WTC11 (cell line): ENCODE measurements around the gene RASD1. TPM values are rescaled to one million over a fixed set of nuclear protein-coding genes. Genes with fewer than 3 reads are reported as not detected.

Experiments
- ATAC-seq: fragments of 200-7000 bp; cut with Tn5 transposase; 2 replicates; pipeline ENCODE4 v1.10.0; 2021; ENCODE audit warnings: mild to moderate bottlenecking, moderate library complexity
- CTCF ChIA-PET: fragments of 300-600 bp; sonication (Branson Sonifier 250); formaldehyde crosslinking; loops from one replicate; lab custom pipeline; 2021; ENCODE audit warnings: antibody characterized with exemption; lab: Charles Lee
- POLR2A ChIA-PET: fragments of 350-600 bp; sonication (Branson Sonifier 250); formaldehyde crosslinking; loops from one replicate; lab custom pipeline; 2021; ENCODE audit warnings: antibody characterized with exemption; lab: Charles Lee
- DNase-seq: peaks from one replicate; pipeline ENCODE4 v3.0.0; 2021; ENCODE audit warnings: low spot score
- H3K27ac Mint-ChIP-seq: 2 replicates; pipeline ENCODE4 v1.8.0; 2021; ENCODE audit warnings: mixed read lengths
- H3K27me3 Mint-ChIP-seq: 2 replicates; pipeline ENCODE4 v1.8.0; 2021; ENCODE audit warnings: low read depth, mild to moderate bottlenecking, moderate library complexity, mixed read lengths
- H3K36me3 Mint-ChIP-seq: 2 replicates; pipeline ENCODE4 v1.8.0; 2021; ENCODE audit warnings: mixed read lengths
- H3K4me1 Mint-ChIP-seq: 2 replicates; pipeline ENCODE4 v1.8.0; 2022; ENCODE audit warnings: mixed read lengths
- H3K4me3 Mint-ChIP-seq: 2 replicates; pipeline ENCODE4 v1.8.0; 2021; ENCODE audit warnings: mild to moderate bottlenecking, moderate library complexity, mixed read lengths
- H3K9me3 Mint-ChIP-seq: 2 replicates; pipeline ENCODE4 v1.8.0; 2021; ENCODE audit warnings: mixed read lengths
- ATF1 ChIP-seq: sonication (generic); formaldehyde crosslinking; IDR thresholded peaks from 2 replicates; pipeline ENCODE4 v1.8.1; 2023; ENCODE audit warnings: mild to moderate bottlenecking, moderate library complexity, missing genetic modification reagents
- CREM ChIP-seq: sonication (generic); formaldehyde crosslinking; IDR thresholded peaks from 2 replicates; pipeline ENCODE4 v1.8.1; 2022; ENCODE audit warnings: mild to moderate bottlenecking, missing genetic modification reagents, moderate library complexity
- ELF4 ChIP-seq: sonication (generic); formaldehyde crosslinking; IDR thresholded peaks from 2 replicates; pipeline ENCODE4 v1.8.1; 2022; ENCODE audit warnings: low read depth, mild to moderate bottlenecking, moderate library complexity, missing genetic modification reagents
- ERG ChIP-seq: fragments of 250-450 bp; sonication (Bioruptor Pico); IDR thresholded peaks from 2 replicates; pipeline ENCODE4 v1.8.0; 2021; ENCODE audit warnings: mild to moderate bottlenecking
- ESRRA ChIP-seq: sonication (generic); formaldehyde crosslinking; IDR thresholded peaks from 2 replicates; pipeline ENCODE4 v1.8.1; 2022; ENCODE audit warnings: mild to moderate bottlenecking, missing genetic modification reagents, borderline replicate concordance
- HMGXB4 ChIP-seq: sonication (generic); formaldehyde crosslinking; IDR thresholded peaks from 2 replicates; pipeline ENCODE4 v1.8.1; 2023; ENCODE audit warnings: mild to moderate bottlenecking, moderate library complexity, missing genetic modification reagents
- JUN ChIP-seq: sonication (generic); formaldehyde crosslinking; IDR thresholded peaks from 2 replicates; pipeline ENCODE4 v1.8.0; 2023; ENCODE audit warnings: mild to moderate bottlenecking, missing genetic modification reagents
- MLX ChIP-seq: sonication (generic); formaldehyde crosslinking; IDR thresholded peaks from 2 replicates; pipeline ENCODE4 v1.8.1; 2023; ENCODE audit warnings: mild to moderate bottlenecking, missing genetic modification reagents, moderate library complexity
- MXD4 ChIP-seq: fragments of 250-450 bp; sonication (Bioruptor Pico); IDR thresholded peaks from 2 replicates; pipeline ENCODE4 v1.8.0; 2021; ENCODE audit warnings: mild to moderate bottlenecking, moderate library complexity, borderline replicate concordance
- MYBL2 ChIP-seq: sonication (generic); formaldehyde crosslinking; IDR thresholded peaks from 2 replicates; pipeline ENCODE4 v1.8.1; 2023; ENCODE audit warnings: mild to moderate bottlenecking, moderate library complexity, missing genetic modification reagents
- NFATC4 ChIP-seq: fragments of 250-450 bp; sonication (Bioruptor Pico); IDR thresholded peaks from 2 replicates; pipeline ENCODE4 v1.9.0; 2021; ENCODE audit warnings: mild to moderate bottlenecking
- NFYB ChIP-seq: sonication (generic); formaldehyde crosslinking; conservative IDR thresholded peaks from 2 replicates; pipeline ENCODE4 v1.8.0; 2022; ENCODE audit warnings: low read depth, missing genetic modification reagents
- NR3C1 ChIP-seq: sonication (generic); formaldehyde crosslinking; conservative IDR thresholded peaks from 2 replicates; pipeline ENCODE4 v1.8.1; 2023; ENCODE audit warnings: low read depth, mild to moderate bottlenecking, missing genetic modification reagents
- SMAD4 ChIP-seq: sonication (generic); formaldehyde crosslinking; IDR thresholded peaks from 2 replicates; pipeline ENCODE4 v1.8.0; 2022; ENCODE audit warnings: mild to moderate bottlenecking, missing genetic modification reagents
- STAT6 ChIP-seq: sonication (generic); formaldehyde crosslinking; conservative IDR thresholded peaks from 2 replicates; pipeline ENCODE4 v1.8.1; 2023; ENCODE audit warnings: mild to moderate bottlenecking, low read depth, missing genetic modification reagents, moderate library complexity
- TEAD4 ChIP-seq: sonication (generic); formaldehyde crosslinking; IDR thresholded peaks from 2 replicates; pipeline ENCODE4 v1.8.0; 2022; ENCODE audit warnings: mild to moderate bottlenecking, missing genetic modification reagents
- USF1 ChIP-seq: sonication (generic); formaldehyde crosslinking; IDR thresholded peaks from 2 replicates; pipeline ENCODE4 v1.8.0; 2022; ENCODE audit warnings: mild to moderate bottlenecking, missing genetic modification reagents
- ZBTB43 ChIP-seq: sonication (generic); formaldehyde crosslinking; IDR thresholded peaks from 2 replicates; pipeline ENCODE4 v1.8.1; 2023; ENCODE audit warnings: mild to moderate bottlenecking, missing genetic modification reagents
- ZMAT4 ChIP-seq: fragments of 250-450 bp; sonication (Bioruptor Pico); IDR thresholded peaks from 2 replicates; pipeline ENCODE4 v1.9.0; 2021; ENCODE audit warnings: mild to moderate bottlenecking
- ZNF219 ChIP-seq: sonication (generic); formaldehyde crosslinking; IDR thresholded peaks from 2 replicates; pipeline ENCODE4 v1.8.0; 2023; ENCODE audit warnings: missing genetic modification reagents, mild to moderate bottlenecking, borderline replicate concordance
- ZNF512 ChIP-seq: sonication (generic); formaldehyde crosslinking; IDR thresholded peaks from 2 replicates; pipeline ENCODE4 v1.8.1; 2022; ENCODE audit warnings: missing genetic modification reagents, borderline replicate concordance
- ZNF671 ChIP-seq: fragments of 250-450 bp; sonication (Bioruptor Pico); IDR thresholded peaks from 2 replicates; pipeline ENCODE4 v1.8.0; 2021; ENCODE audit warnings: mild to moderate bottlenecking
- total RNA-seq: library from RNA; stranded (reverse); gene quantifications from 3 replicates; pipeline ENCODE4 v1.2.3, GENCODE V29; 2021

RASD1 gene
- total RNA-seq, 1 experiment from 2014 or later: 5.1 TPM

GRCh38 chr17:17494870-17495535 lies 1.2 kb downstream of the RASD1 start (continued):
- TF ChIP-seq STAT6 (CRISPR knock-in tag): no peak
- no peak for TF ChIP-seq NFATC4 (CRISPR knock-in tag)
- TF ChIP-seq ERG: no peak
- no peak for TF ChIP-seq ZBTB43 (CRISPR knock-in tag)
- TF ChIP-seq SMAD4 (CRISPR knock-in tag): no peak
- TF ChIP-seq NFYB (CRISPR knock-in tag): no peak
- no peak for TF ChIP-seq MLX (CRISPR knock-in tag)
- no peak for TF ChIP-seq ELF4
- no peak for TF ChIP-seq ZNF671 (CRISPR knock-in tag)
- no peak for TF ChIP-seq ATF1 (CRISPR knock-in tag)
- TF ChIP-seq TEAD4 (CRISPR knock-in tag): no peak
- no peak for TF ChIP-seq ZNF512
- 0 out of 2 replicates have a peak, but pooled peaks have one; percentile 11 for TF ChIP-seq USF1 (CRISPR knock-in tag)
- TF ChIP-seq, all 79 proteins: peak for 12

GRCh38 chr17:17494499-17494869 lies 1.7 kb downstream of the RASD1 start:
- DNase-seq (no peak), ATAC-seq (no peak)
- POLR2A ChIA-PET: interaction anchor here (0.8 kb wide), 1 partner anchor 116 kb away, joined by 3 read pairs; no protein-coding TSS in a partner anchor
- peak overlapping the region; percentile 81 for H3K4me3 Mint-ChIP-seq
- H3K9me3 Mint-ChIP-seq: no peaks in the 10 kb centered on the region
- peaks cover 41% of the 10 kb centered on the region for H3K4me1 Mint-ChIP-seq
- no peak overlapping the region for H3K27ac Mint-ChIP-seq
- H3K27me3 Mint-ChIP-seq: peaks cover 29% of the 10 kb centered on the region
- CTCF ChIA-PET: interaction anchor here (1.0 to 3.3 kb wide), 5 partner anchors 107 to 424 kb away, joined by 3 to 71 read pairs (median 6); no protein-coding TSS in a partner anchor
- peaks cover 11% of the 10 kb centered on the region for H3K36me3 Mint-ChIP-seq
- TF ChIP-seq HMGXB4 (no peak), CREM (CRISPR knock-in tag) (no peak), NR3C1 (CRISPR knock-in tag) (no peak), ZNF219 (no peak), MYBL2 (CRISPR knock-in tag) (no peak), JUN (CRISPR knock-in tag) (no peak), MXD4 (CRISPR knock-in tag) (no peak), ZMAT4 (no peak), ESRRA (CRISPR knock-in tag) (no peak)
